A549 (cell line): ENCODE data around the gene CYP4X1. TPM values are rescaled to one million over a fixed set of nuclear protein-coding genes. Genes with fewer than 3 reads are reported as not detected.
A peak's percentile ranks its signal among the peaks of the same experiment; 100 is the strongest.

Source experiments
- ATAC-seq, 2 experiments: fragments of 200-7000 bp in 1 of 2; fragments of >200 bp in 1 of 2; cut with Nextera tagmentation in 1 of 2; cut with Tn5 transposase in 1 of 2; 3 replicates each; pipeline versions ENCODE4 v1.8.0 to v1.9.1; 2018 to 2020; ENCODE audit warnings: mild to moderate bottlenecking in 1 of 2, moderate library complexity in 1 of 2
- CTCF ChIA-PET: fragments of 300-600 bp; sonication (Branson Sonifier 250); formaldehyde crosslinking; extraction: SDS; loops from one replicate; lab custom pipeline; 2021; ENCODE audit warnings: antibody characterized with exemption, inconsistent platforms; lab: Yijun Ruan, JAX
- POLR2A ChIA-PET: fragments of 350-600 bp; formaldehyde crosslinking; extraction: SDS; loops from one replicate; lab custom pipeline; 2021; ENCODE audit warnings: antibody characterized with exemption, inconsistent platforms; lab: Yijun Ruan, JAX
- DNase-seq, 2 experiments: peaks; one replicate each; pipeline versions ENCODE4 v3.0.0 to v3.0.0-alpha.2; 2011 to 2016; ENCODE audit warnings: low read depth in 1 of 2, low spot score in 1 of 2
- FAIRE-seq: peaks from 2 replicates; lab custom pipeline; 2011; peaks lifted over from hg19 to GRCh38; lab: Jason Lieb, UNC
- H3K27ac ChIP-seq, 2 experiments: fragments of >200 bp; sonication (Bioruptor Twin); formaldehyde crosslinking; 3 replicates each; pipeline ENCODE4 v1.5.1; 2016 to 2017
- H3K4me1 ChIP-seq: fragments of >200 bp; sonication (Bioruptor Twin); formaldehyde crosslinking; 3 replicates; pipeline ENCODE4 v1.6.1; 2016
- H3K4me2 ChIP-seq: fragments of >200 bp; sonication (Bioruptor Twin); formaldehyde crosslinking; 3 replicates; pipeline ENCODE4 v1.6.1; 2016
- H3K4me3 ChIP-seq: fragments of >200 bp; sonication (Bioruptor Twin); formaldehyde crosslinking; 3 replicates; pipeline ENCODE4 v1.5.1; 2016
- H3K9me3 ChIP-seq: fragments of >200 bp; sonication (Bioruptor Twin); formaldehyde crosslinking; 3 replicates; pipeline ENCODE4 v1.6.1; 2016
- ATOH8 ChIP-seq: fragments of 250-450 bp; sonication (Bioruptor Pico); IDR thresholded peaks from 2 replicates; pipeline ENCODE4 v1.5.0; 2020; ENCODE audit warnings: low read depth, mild to moderate bottlenecking, moderate library complexity
- BHLHE40 ChIP-seq: IDR thresholded peaks from 2 replicates; pipeline ENCODE4 v1.6.1; 2012; ENCODE audit warnings: low read depth, low read length, inconsistent platforms
- CBX2 ChIP-seq: fragments of 200-600 bp; sonication (generic); IDR thresholded peaks from 2 replicates; pipeline ENCODE4 v1.6.1; 2016; ENCODE audit warnings: low read depth, mild to moderate bottlenecking, borderline replicate concordance
- CBX8 ChIP-seq: fragments of 200-600 bp; sonication (generic); IDR thresholded peaks from 2 replicates; pipeline ENCODE4 v1.6.1; 2016
- CHD2 ChIP-seq: fragments of 150-350 bp; IDR thresholded peaks from 2 replicates; pipeline ENCODE4 v1.6.1; 2014; ENCODE audit warnings: low read length; ENCODE audit not compliant: partially characterized antibody
- EP300 ChIP-seq, 2 experiments: fragments of >200 bp; sonication (Bioruptor Twin); formaldehyde crosslinking; IDR thresholded peaks; 2 replicates in 1 of 2; 3 replicates in 1 of 2; pipeline ENCODE4 v1.6.1; 2016 to 2017
- FOSB ChIP-seq: fragments of 250-450 bp; sonication (Bioruptor Pico); IDR thresholded peaks from 2 replicates; pipeline ENCODE4 v1.5.0; 2020; ENCODE audit warnings: mild to moderate bottlenecking, moderate library complexity
- FOSL2 ChIP-seq, 2 experiments: fragments of 450-650 bp in 1 of 2; fragments of >200 bp in 1 of 2; sonication (Bioruptor Twin) in 1 of 2; formaldehyde crosslinking; IDR thresholded peaks; 2 replicates each; pipeline versions ENCODE4 v1.5.0 to v1.6.1; 2016 to 2020; ENCODE audit warnings: mild to moderate bottlenecking in 1 of 2, moderate library complexity in 1 of 2
- FOXS1 ChIP-seq: fragments of 250-450 bp; sonication (Bioruptor Pico); IDR thresholded peaks from 2 replicates; pipeline ENCODE4 v1.5.0; 2020; ENCODE audit warnings: mild to moderate bottlenecking, moderate library complexity
- HDAC2 ChIP-seq: fragments of 200-600 bp; sonication (generic); IDR thresholded peaks from 2 replicates; pipeline ENCODE4 v1.6.1; 2016
- KDM1A ChIP-seq: fragments of 200-600 bp; sonication (generic); IDR thresholded peaks from 2 replicates; pipeline ENCODE4 v1.6.1; 2016; ENCODE audit warnings: low read depth, mild to moderate bottlenecking
- MYC ChIP-seq: IDR thresholded peaks from 2 replicates; pipeline ENCODE4 v1.6.1; 2012; ENCODE audit warnings: mild to moderate bottlenecking, inconsistent platforms, low read length, improper control_type of control experiment, borderline replicate concordance
- NR3C1 ChIP-seq: fragments of >200 bp; sonication (Bioruptor Twin); formaldehyde crosslinking; IDR thresholded peaks from 3 replicates; pipeline ENCODE4 v1.6.1; 2017
- RAD21 ChIP-seq, 2 experiments: fragments of >200 bp in 1 of 2; sonication (Bioruptor Twin) in 1 of 2; formaldehyde crosslinking in 1 of 2; IDR thresholded peaks in 1 of 2; conservative IDR thresholded peaks in 1 of 2; 2 replicates in 1 of 2; 3 replicates in 1 of 2; pipeline ENCODE4 v1.6.1; 2012 to 2018; ENCODE audit warnings: inconsistent platforms in 1 of 2
- RARB ChIP-seq: fragments of 250-450 bp; sonication (Bioruptor Pico); IDR thresholded peaks from 2 replicates; pipeline ENCODE4 v1.8.0; 2021; ENCODE audit warnings: mild to moderate bottlenecking, moderate library complexity
- RCOR1 ChIP-seq: fragments of 150-350 bp; IDR thresholded peaks from 2 replicates; pipeline ENCODE4 v1.6.1; 2014; ENCODE audit warnings: antibody characterized with exemption, low read length, low read depth
- SMC3 ChIP-seq: fragments of >200 bp; sonication (Bioruptor Twin); formaldehyde crosslinking; IDR thresholded peaks from 3 replicates; pipeline ENCODE4 v1.6.1; 2018; ENCODE audit warnings: inconsistent platforms
- SREBF2 ChIP-seq: fragments of 450-650 bp; IDR thresholded peaks from 2 replicates; pipeline ENCODE4 v1.6.1; 2014; ENCODE audit warnings: mild to moderate bottlenecking, moderate library complexity
- USF2 ChIP-seq: fragments of 450-650 bp; IDR thresholded peaks from 2 replicates; pipeline ENCODE4 v1.6.1; 2014; ENCODE audit warnings: antibody characterized with exemption
- WGBS: methylation state at CpG from one replicate; pipeline ENCODE4 v1.1.6; 2017; ENCODE audit errors: missing lambda C conversion rate; 5-methylcytosine and 5-hydroxymethylcytosine counted together
- polyA plus RNA-seq, 4 experiments: library from polyadenylated mRNA; depleted of rRNA in 3 of 4; stranded (reverse); fragments of >200 nt; fragmentation: RNase III in 1 of 4; extraction: RNeasy Plus Mini Kit Qiagen cat#74134 plus additional on column Dnase treatment in 1 of 4; gene quantifications; 2 replicates in 3 of 4; 3 replicates in 1 of 4; pipeline ENCODE4 v1.2.3, GENCODE V29; 2011 to 2017
- TF ChIP-seq, protein P1 (sequence below): fragments of 200-600 bp; sonication (generic); IDR thresholded peaks from 2 replicates; pipeline ENCODE4 v1.6.1; 2016; ENCODE audit warnings: antibody characterized with exemption, mild to moderate bottlenecking, moderate library complexity
- TF ChIP-seq, protein P2 (sequence below): fragments of 150-350 bp; IDR thresholded peaks from 2 replicates; pipeline ENCODE4 v1.6.1; 2014; ENCODE audit warnings: low read depth, mild to moderate bottlenecking, low read length

The CYP4X1 gene
- polyA plus RNA-seq, 2 of the 4 experiments (the other 2 are of a cell fraction) = not detected

GRCh38 chr1:46996659-46997281 is 26.7 kb upstream of the CYP4X1 start:
- 8% methylated on average over 3 of the region's 3 CpGs for WGBS
- Histone ChIP-seq H3K4me1 (no peaks in the 10 kb centered on the region), H3K4me3 (no peak overlapping the region), H3K9me3 (no peaks in the 10 kb centered on the region), H3K27ac (no peak overlapping the region), H3K4me2 (no peak overlapping the region)
- no peak for TF ChIP-seq FOXS1 (CRISPR knock-in tag)
- TF ChIP-seq, protein P1, sequence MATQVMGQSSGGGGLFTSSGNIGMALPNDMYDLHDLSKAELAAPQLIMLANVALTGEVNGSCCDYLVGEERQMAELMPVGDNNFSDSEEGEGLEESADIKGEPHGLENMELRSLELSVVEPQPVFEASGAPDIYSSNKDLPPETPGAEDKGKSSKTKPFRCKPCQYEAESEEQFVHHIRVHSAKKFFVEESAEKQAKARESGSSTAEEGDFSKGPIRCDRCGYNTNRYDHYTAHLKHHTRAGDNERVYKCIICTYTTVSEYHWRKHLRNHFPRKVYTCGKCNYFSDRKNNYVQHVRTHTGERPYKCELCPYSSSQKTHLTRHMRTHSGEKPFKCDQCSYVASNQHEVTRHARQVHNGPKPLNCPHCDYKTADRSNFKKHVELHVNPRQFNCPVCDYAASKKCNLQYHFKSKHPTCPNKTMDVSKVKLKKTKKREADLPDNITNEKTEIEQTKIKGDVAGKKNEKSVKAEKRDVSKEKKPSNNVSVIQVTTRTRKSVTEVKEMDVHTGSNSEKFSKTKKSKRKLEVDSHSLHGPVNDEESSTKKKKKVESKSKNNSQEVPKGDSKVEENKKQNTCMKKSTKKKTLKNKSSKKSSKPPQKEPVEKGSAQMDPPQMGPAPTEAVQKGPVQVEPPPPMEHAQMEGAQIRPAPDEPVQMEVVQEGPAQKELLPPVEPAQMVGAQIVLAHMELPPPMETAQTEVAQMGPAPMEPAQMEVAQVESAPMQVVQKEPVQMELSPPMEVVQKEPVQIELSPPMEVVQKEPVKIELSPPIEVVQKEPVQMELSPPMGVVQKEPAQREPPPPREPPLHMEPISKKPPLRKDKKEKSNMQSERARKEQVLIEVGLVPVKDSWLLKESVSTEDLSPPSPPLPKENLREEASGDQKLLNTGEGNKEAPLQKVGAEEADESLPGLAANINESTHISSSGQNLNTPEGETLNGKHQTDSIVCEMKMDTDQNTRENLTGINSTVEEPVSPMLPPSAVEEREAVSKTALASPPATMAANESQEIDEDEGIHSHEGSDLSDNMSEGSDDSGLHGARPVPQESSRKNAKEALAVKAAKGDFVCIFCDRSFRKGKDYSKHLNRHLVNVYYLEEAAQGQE = no peak
- no peak for TF ChIP-seq USF2
- TF ChIP-seq CBX8 = no peak
- no peak for TF ChIP-seq NR3C1
- ATAC-seq = no peak
- DNase-seq = no peak
- CTCF ChIA-PET = no interaction called here
- no peak for FAIRE-seq
- POLR2A ChIA-PET = no interaction called here

DNA sequence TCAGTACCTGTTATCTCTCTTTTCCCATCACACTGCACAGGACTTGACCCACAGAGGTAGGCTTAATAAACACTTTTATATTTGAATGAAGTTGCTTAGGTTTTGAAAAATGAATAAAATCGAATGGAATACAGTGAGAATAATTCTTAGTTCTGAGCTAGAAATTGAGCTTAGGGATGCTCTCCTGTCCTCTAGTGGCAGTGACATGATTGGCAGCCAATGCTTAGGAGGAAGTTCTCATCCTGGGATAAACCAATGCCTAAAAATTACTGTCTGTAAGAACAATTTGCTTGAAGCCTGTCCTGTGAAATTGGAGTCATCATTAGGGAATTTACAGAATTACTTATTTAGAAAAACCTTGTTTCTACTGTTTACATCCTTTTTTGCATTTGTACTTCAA is 21.3 kb upstream of the CYP4X1 start:
- TF ChIP-seq FOSL2 (IDR thresholded peaks at IDR 0.05) = no peak
- TF ChIP-seq FOSL2 (CRISPR knock-in tag; IDR thresholded peaks at IDR 0.05) = no peak
- TF ChIP-seq KDM1A = no peak
- no peak for TF ChIP-seq SREBF2
- TF ChIP-seq, protein P1 = no peak
- TF ChIP-seq, protein P2, sequence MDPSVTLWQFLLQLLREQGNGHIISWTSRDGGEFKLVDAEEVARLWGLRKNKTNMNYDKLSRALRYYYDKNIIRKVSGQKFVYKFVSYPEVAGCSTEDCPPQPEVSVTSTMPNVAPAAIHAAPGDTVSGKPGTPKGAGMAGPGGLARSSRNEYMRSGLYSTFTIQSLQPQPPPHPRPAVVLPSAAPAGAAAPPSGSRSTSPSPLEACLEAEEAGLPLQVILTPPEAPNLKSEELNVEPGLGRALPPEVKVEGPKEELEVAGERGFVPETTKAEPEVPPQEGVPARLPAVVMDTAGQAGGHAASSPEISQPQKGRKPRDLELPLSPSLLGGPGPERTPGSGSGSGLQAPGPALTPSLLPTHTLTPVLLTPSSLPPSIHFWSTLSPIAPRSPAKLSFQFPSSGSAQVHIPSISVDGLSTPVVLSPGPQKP = no peak
- TF ChIP-seq RARB (CRISPR knock-in tag) = no peak
- TF ChIP-seq ATOH8 (CRISPR knock-in tag) = no peak
- TF ChIP-seq CHD2 = no peak
- no peak for TF ChIP-seq USF2
- TF ChIP-seq FOSB (CRISPR knock-in tag) = no peak
- TF ChIP-seq SMC3 = no peak
- no peak for TF ChIP-seq RCOR1
- no peak for TF ChIP-seq HDAC2
- TF ChIP-seq RAD21 (conservative IDR thresholded peaks at IDR 0.05 in 1 of 2, IDR thresholded peaks at IDR 0.05 in 1 of 2) = no peak
- no peak for TF ChIP-seq CBX2
- no peak for TF ChIP-seq EP300 (IDR thresholded peaks at IDR 0.05)
- no peak for TF ChIP-seq MYC
- TF ChIP-seq CBX8 = no peak
- no peak for TF ChIP-seq BHLHE40
- 0 out of 6 replicates have a peak, but pooled peaks of 1 of the 2 experiments have one; percentile 40 for ATAC-seq
- Histone ChIP-seq H3K27ac (no peak overlapping the region), H3K4me2 (no peak overlapping the region), H3K4me3 (no peak overlapping the region), H3K4me1 (no peaks in the 10 kb centered on the region), H3K9me3 (no peaks in the 10 kb centered on the region)
- WGBS = 0% methylated on average over 1 of the region's 1 CpG
- DNase-seq = no peak
- ChIA-PET POLR2A (no interaction called here), CTCF (no interaction called here)
- FAIRE-seq = no peak
